A673 (cell line): ENCODE measurements around the gene LGALS3BP. TPM values are rescaled to one million over a fixed set of nuclear protein-coding genes. Genes with fewer than 3 reads are reported as not detected.

Source experiments
- BruUV-seq: library from RNA; stranded (reverse); fragments of 400-500 nt; replicated peaks from 2 replicates; lab custom pipeline; 2021; lab: Mats Ljungman, UMichigan
- CTCF ChIA-PET: fragments of 300-600 bp; sonication (Branson Sonifier 250); formaldehyde crosslinking; loops from one replicate; lab custom pipeline; 2022; ENCODE audit warnings: antibody characterized with exemption; lab: Charles Lee
- POLR2A ChIA-PET: fragments of 300-600 bp; sonication (Branson Sonifier 250); formaldehyde crosslinking; loops from one replicate; lab custom pipeline; 2022; ENCODE audit warnings: antibody characterized with exemption; ENCODE audit not compliant: low non-redundant PET; lab: Charles Lee
- DNase-seq: peaks from one replicate; pipeline ENCODE4 v3.0.0-alpha.2; 2015; ENCODE audit warnings: low spot score
- H3K27ac ChIP-seq: fragments of 200-600 bp; sonication (generic); 2 replicates; pipeline ENCODE4 v1.5.1; 2016; ENCODE audit warnings: mixed run types, low read depth, mild to moderate bottlenecking, mixed read lengths, antibody characterized with exemption, low read length; ENCODE audit not compliant: poor library complexity, severe bottlenecking
- H3K27me3 ChIP-seq: fragments of 200-600 bp; sonication (generic); replicated peaks from 2 replicates; pipeline ENCODE4 v1.6.1; 2017; ENCODE audit warnings: mixed run types, low read depth, mild to moderate bottlenecking, mixed read lengths, antibody characterized with exemption, low read length; ENCODE audit not compliant: insufficient read depth, poor library complexity
- H3K36me3 ChIP-seq: fragments of 200-600 bp; sonication (generic); 2 replicates; pipeline ENCODE4 v1.6.1; 2016; ENCODE audit warnings: mixed run types, mild to moderate bottlenecking, mixed read lengths, antibody characterized with exemption, low read length; ENCODE audit not compliant: insufficient read depth, poor library complexity, severe bottlenecking
- H3K4me1 ChIP-seq: fragments of 200-600 bp; sonication (generic); 2 replicates; pipeline ENCODE4 v1.6.1; 2017; ENCODE audit warnings: mixed run types, mild to moderate bottlenecking, mixed read lengths, antibody characterized with exemption, low read length; ENCODE audit not compliant: insufficient read depth, poor library complexity, severe bottlenecking
- H3K4me3 ChIP-seq: fragments of 200-600 bp; sonication (generic); 2 replicates; pipeline ENCODE4 v1.5.1; 2016; ENCODE audit warnings: low read depth, mixed run types, mild to moderate bottlenecking, mixed read lengths, low read length; ENCODE audit not compliant: poor library complexity, severe bottlenecking
- H3K9me3 ChIP-seq: fragments of 200-600 bp; sonication (generic); 2 replicates; pipeline ENCODE4 v1.6.1; 2016; ENCODE audit warnings: mixed run types, low read depth, mild to moderate bottlenecking, mixed read lengths, antibody characterized with exemption, low read length; ENCODE audit not compliant: poor library complexity, severe bottlenecking
- EZH2 ChIP-seq: fragments of 200-600 bp; sonication (generic); IDR thresholded peaks from 2 replicates; pipeline ENCODE4 v1.6.1; 2017; ENCODE audit warnings: borderline replicate concordance, low read depth, mild to moderate bottlenecking, mixed read lengths, antibody characterized with exemption, low read length; ENCODE audit not compliant: poor library complexity, severe bottlenecking
- intact Hi-C: fragments of 100-400 bp; cut with micrococcal nuclease; formaldehyde crosslinking; loops from one replicate; pipeline ENCODE4 v1.10.0; 2022; ENCODE audit not compliant: unreplicated experiment
- total RNA-seq: library from RNA; stranded (reverse); gene quantifications from 2 replicates; pipeline ENCODE4 v1.2.3, GENCODE V29; 2021
- TF ChIP-seq, protein P1 (sequence below): fragments of 300-800, 200-600 bp; sonication (generic); conservative IDR thresholded peaks from 2 replicates; pipeline ENCODE4 v1.5.1; 2017; ENCODE audit warnings: low read depth, mild to moderate bottlenecking, antibody characterized with exemption, low read length, moderate library complexity, mixed read lengths

LGALS3BP gene
- total RNA-seq, 1 experiment from 2014 or later, result 295 TPM

DNA sequence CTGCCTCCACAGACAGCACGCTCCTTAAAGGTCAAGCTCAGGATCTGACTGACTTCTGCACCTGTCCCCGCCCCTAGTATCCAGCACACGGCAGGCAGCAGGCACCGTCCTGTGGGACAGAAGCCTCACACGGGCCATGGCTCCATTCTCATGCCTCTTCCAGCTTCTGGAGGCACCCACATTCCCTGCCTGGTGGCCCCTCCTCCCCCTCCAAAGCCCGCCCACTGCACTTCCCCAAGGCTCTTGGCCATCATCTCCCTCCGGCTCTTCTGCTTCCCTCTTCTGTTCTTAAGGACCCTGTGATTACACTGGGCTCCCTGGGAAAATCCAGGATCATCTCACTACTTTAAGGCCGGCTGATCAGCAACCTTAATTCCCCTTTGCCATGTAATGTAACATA lies 26.3 kb upstream of the LGALS3BP start:
- DNase-seq, result no peak
- H3K9me3 ChIP-seq, result no peaks in the 10 kb centered on the region
- BruUV-seq, result no TSS peak
- H3K4me1 ChIP-seq, result peaks cover 6% of the 10 kb centered on the region
- H3K4me3 ChIP-seq, result no peak overlapping the region
- ChIA-PET CTCF (no interaction called here), POLR2A (no interaction called here)
- no peaks in the 10 kb centered on the region for H3K27me3 ChIP-seq
- no peak overlapping the region for H3K27ac ChIP-seq
- TF ChIP-seq, protein P1, sequence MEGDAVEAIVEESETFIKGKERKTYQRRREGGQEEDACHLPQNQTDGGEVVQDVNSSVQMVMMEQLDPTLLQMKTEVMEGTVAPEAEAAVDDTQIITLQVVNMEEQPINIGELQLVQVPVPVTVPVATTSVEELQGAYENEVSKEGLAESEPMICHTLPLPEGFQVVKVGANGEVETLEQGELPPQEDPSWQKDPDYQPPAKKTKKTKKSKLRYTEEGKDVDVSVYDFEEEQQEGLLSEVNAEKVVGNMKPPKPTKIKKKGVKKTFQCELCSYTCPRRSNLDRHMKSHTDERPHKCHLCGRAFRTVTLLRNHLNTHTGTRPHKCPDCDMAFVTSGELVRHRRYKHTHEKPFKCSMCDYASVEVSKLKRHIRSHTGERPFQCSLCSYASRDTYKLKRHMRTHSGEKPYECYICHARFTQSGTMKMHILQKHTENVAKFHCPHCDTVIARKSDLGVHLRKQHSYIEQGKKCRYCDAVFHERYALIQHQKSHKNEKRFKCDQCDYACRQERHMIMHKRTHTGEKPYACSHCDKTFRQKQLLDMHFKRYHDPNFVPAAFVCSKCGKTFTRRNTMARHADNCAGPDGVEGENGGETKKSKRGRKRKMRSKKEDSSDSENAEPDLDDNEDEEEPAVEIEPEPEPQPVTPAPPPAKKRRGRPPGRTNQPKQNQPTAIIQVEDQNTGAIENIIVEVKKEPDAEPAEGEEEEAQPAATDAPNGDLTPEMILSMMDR, result no peak
- no peak for TF ChIP-seq EZH2
- intact Hi-C loops, result no loop called here
- H3K36me3 ChIP-seq, result no peaks in the 10 kb centered on the region

GRCh38 chr17:79005063-79005861 lies 25.5 kb upstream of the LGALS3BP start:
- peaks cover 4% of the 10 kb centered on the region for H3K4me1 ChIP-seq
- BruUV-seq, result no TSS peak
- H3K36me3 ChIP-seq, result no peaks in the 10 kb centered on the region
- CTCF ChIA-PET, result no interaction called here
- H3K4me3 ChIP-seq, result no peak overlapping the region
- intact Hi-C loops, result no loop called here
- no peak for DNase-seq
- no peaks in the 10 kb centered on the region for H3K27me3 ChIP-seq
- no peak overlapping the region for H3K27ac ChIP-seq
- TF ChIP-seq, protein P1, result no peak
- TF ChIP-seq EZH2, result no peak
- POLR2A ChIA-PET, result interaction anchor here (0.6 kb wide), 1 partner anchor 1068 kb away, joined by 5 read pairs; no protein-coding TSS in a partner anchor
- H3K9me3 ChIP-seq, result no peaks in the 10 kb centered on the region

DNA sequence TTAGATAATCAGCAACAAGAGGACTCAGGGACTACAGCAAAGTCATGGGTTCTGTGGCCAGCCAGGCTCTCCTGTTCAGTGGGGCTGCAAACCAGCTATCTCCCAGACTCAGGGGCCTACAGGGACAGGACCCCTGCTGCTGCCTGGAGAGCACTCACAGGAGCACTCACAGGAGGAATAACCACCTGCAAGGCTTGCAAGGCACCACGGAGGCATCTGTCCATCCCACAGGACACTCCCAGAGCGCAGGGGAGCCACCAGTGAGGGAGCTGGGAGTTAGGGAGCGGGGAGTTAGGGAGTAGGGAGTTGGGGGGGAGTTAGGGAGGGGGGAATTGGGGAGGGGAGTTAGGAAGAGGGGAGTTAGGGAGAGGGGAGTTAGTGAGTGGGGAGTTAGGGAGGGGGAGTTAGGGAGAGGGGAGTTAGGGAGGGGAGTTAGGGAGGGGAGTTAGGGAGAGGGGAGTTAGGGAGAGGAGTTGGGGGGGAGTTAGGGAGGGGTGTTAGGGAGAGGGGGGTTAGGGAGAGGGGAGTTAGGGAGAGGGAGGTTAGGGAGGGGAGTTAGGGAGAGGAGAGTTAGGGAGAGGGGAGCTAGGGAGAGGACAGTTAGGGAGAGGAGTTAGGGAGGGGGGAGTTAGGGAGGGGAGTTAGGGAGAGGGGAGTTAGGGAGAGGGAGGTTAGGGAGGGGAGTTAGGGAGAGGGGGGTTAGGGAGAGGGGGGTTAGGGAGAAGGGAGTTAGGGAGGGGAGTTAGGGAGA lies 24.1 kb upstream of the LGALS3BP start:
- no peak overlapping the region for H3K27ac ChIP-seq
- no peaks in the 10 kb centered on the region for H3K9me3 ChIP-seq
- BruUV-seq, result no TSS peak
- H3K36me3 ChIP-seq, result no peaks in the 10 kb centered on the region
- ChIA-PET POLR2A (interaction anchor here (0.7 kb wide), 1 partner anchor 756 kb away, joined by 3 read pairs; no protein-coding TSS in a partner anchor), CTCF (no interaction called here)
- no peak for DNase-seq
- H3K4me3 ChIP-seq, result no peak overlapping the region
- no peaks in the 10 kb centered on the region for H3K27me3 ChIP-seq
- H3K4me1 ChIP-seq, result no peaks in the 10 kb centered on the region
- TF ChIP-seq, protein P1, result no peak
- no peak for TF ChIP-seq EZH2
- intact Hi-C loops, result no loop called here
